Common myeloid progenitor, CD34-positive (primary cell): ENCODE results near the gene OSCP1.

Source experiments
- CTCF ChIA-PET: fragments of 350-600 bp; sonication (Branson Sonifier 250); formaldehyde crosslinking; loops from one replicate; lab custom pipeline; 2021; ENCODE audit warnings: antibody characterized with exemption; lab: Charles Lee
- POLR2A ChIA-PET: fragments of 350-600 bp; sonication (Branson Sonifier 250); formaldehyde crosslinking; loops from one replicate; lab custom pipeline; 2021; ENCODE audit warnings: antibody characterized with exemption; lab: Charles Lee
- DNase-seq, 3 donors: peaks; one replicate each; pipeline versions ENCODE4 v3.0.0 to v3.0.0-alpha.2; 2013
- H3K27ac ChIP-seq, 2 experiments: 1 replicate in 1 of 2; 2 replicates in 1 of 2; pipeline ENCODE4 v1.7.0; 2013; ENCODE audit warnings: inconsistent platforms in 2 of 2, low read length in 2 of 2, mild to moderate bottlenecking in 2 of 2, low read depth in 1 of 2, moderate library complexity in 1 of 2; ENCODE audit not compliant: severe bottlenecking in 2 of 2, insufficient read depth in 1 of 2, poor library complexity in 1 of 2
- H3K27me3 ChIP-seq, 5 experiments: replicated peaks in 2 of 5; 1 replicate in 3 of 5; 2 replicates in 2 of 5; pipeline versions ENCODE4 v1.6.1 to v1.7.0; 2013; ENCODE audit warnings: low read length in 4 of 5, mild to moderate bottlenecking in 2 of 5, moderate library complexity in 2 of 5, inconsistent platforms in 1 of 5; ENCODE audit not compliant: insufficient read depth in 5 of 5, control insufficient read depth in 4 of 5
- H3K36me3 ChIP-seq, 4 experiments: 1 replicate in 2 of 4; 2 replicates in 2 of 4; pipeline versions ENCODE4 v1.6.1 to v1.7.0; 2013; ENCODE audit warnings: low read length in 3 of 4, control low read depth in 1 of 4, mild to moderate bottlenecking in 1 of 4; ENCODE audit not compliant: control insufficient read depth in 4 of 4, insufficient read depth in 4 of 4
- H3K4me1 ChIP-seq, 4 experiments: 1 replicate in 3 of 4; 2 replicates in 1 of 4; pipeline versions ENCODE4 v1.6.1 to v1.7.1; 2013; ENCODE audit warnings: low read length in 3 of 4, mild to moderate bottlenecking in 3 of 4, control low read depth in 1 of 4, inconsistent platforms in 1 of 4, moderate library complexity in 1 of 4; ENCODE audit not compliant: control insufficient read depth in 4 of 4, insufficient read depth in 4 of 4; ENCODE audit errors: control extremely low read depth in 1 of 4
- H3K4me3 ChIP-seq, 7 experiments: 1 replicate in 4 of 7; 2 replicates in 3 of 7; pipeline versions ENCODE4 v1.5.1 to v1.7.0; 2013; ENCODE audit warnings: mild to moderate bottlenecking in 7 of 7, low read length in 6 of 7, moderate library complexity in 6 of 7, inconsistent platforms in 2 of 7, low read depth in 2 of 7, control low read depth in 1 of 7; ENCODE audit not compliant: insufficient read depth in 4 of 7, control insufficient read depth in 1 of 7; ENCODE audit errors: extremely low read depth in 1 of 7
- H3K9me3 ChIP-seq, 5 experiments: 1 replicate in 4 of 5; 2 replicates in 1 of 5; pipeline versions ENCODE4 v1.6.1 to v1.7.1; 2013; ENCODE audit warnings: low read length in 4 of 5, mild to moderate bottlenecking in 2 of 5, inconsistent platforms in 1 of 5, low read depth in 1 of 5, moderate library complexity in 1 of 5; ENCODE audit not compliant: control insufficient read depth in 4 of 5, insufficient read depth in 2 of 5; ENCODE audit errors: control extremely low read depth in 1 of 5
- WGBS: methylation state at CpG from one replicate; pipeline ENCODE4 v1.1.5; 2013; ENCODE audit not compliant: insufficient coverage; 5-methylcytosine and 5-hydroxymethylcytosine counted together

Gene OSCP1

GRCh38 chr1:36467027-36467410 is 16.8 kb upstream of the OSCP1 start:
- H3K4me1 ChIP-seq = peaks cover 9 to 29% (median 16%) of the 10 kb centered on the region in 4 experiments
- CTCF ChIA-PET = interaction anchor here (1.2 kb wide), 1 partner anchor 20 kb away, joined by 6 read pairs; no protein-coding TSS in a partner anchor
- no peak overlapping the region for H3K4me3 ChIP-seq
- peaks cover 0 to 45% (median 35%) of the 10 kb centered on the region in 4 experiments for H3K36me3 ChIP-seq
- POLR2A ChIA-PET = interaction anchor here (0.6 kb wide), 1 partner anchor 674 kb away, joined by 4 read pairs; no protein-coding TSS in a partner anchor
- H3K27ac ChIP-seq = no peak overlapping the region
- no peaks in the 10 kb centered on the region for H3K9me3 ChIP-seq
- no peaks in the 10 kb centered on the region for H3K27me3 ChIP-seq
- no peak for DNase-seq
- 96% methylated on average over 3 of the region's 4 CpGs for WGBS

GRCh38 chr1:36466370-36467026 is 16.2 kb upstream of the OSCP1 start:
- POLR2A ChIA-PET = no interaction called here
- WGBS = 98% methylated on average over 12 of the region's 12 CpGs
- Histone ChIP-seq H3K9me3 (no peaks in the 10 kb centered on the region), H3K27me3 (no peaks in the 10 kb centered on the region), H3K4me1 (peaks cover 9 to 29% (median 16%) of the 10 kb centered on the region in 4 experiments), H3K27ac (no peak overlapping the region), H3K36me3 (peaks cover 0 to 49% (median 33%) of the 10 kb centered on the region in 4 experiments), H3K4me3 (no peak overlapping the region)
- DNase-seq = no peak
- CTCF ChIA-PET = interaction anchor here (1.2 kb wide), 1 partner anchor 19 kb away, joined by 6 read pairs; no protein-coding TSS in a partner anchor

DNA sequence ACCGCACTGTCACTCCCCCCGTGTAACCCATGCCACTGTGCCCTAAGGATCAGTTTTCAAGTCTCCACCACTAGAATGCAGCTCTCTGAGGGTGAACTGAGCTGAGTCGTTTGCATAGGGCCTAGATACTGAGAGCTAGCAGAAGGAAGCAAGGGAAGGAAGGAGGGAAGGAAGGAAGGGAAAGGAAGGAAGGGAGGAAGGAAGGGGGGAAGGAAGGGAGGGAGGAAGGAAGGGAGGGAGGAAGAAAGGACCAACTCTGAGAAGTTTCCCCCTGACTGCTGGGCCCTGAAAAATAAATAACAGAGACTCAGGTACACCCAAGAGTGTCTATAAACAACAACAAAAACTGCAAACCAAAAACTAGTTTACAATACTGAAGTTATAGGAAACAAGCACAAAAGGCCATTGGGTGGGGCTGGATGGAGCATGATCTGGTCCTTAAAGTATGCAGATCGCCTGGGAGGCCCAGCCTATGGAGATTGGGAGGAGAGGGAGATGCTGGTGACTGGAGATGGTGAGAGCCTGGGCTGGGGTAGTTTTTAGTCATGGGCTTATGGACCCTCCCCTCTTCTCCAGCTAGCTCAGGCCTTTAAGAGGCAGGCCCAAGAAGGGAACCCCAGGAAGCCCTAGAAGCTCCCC is 15.6 kb upstream of the OSCP1 start:
- H3K4me3 ChIP-seq = no peak overlapping the region
- no peak for DNase-seq
- H3K27me3 ChIP-seq = no peaks in the 10 kb centered on the region
- H3K36me3 ChIP-seq = peaks cover 1 to 52% (median 35%) of the 10 kb centered on the region in 4 experiments
- no peaks in the 10 kb centered on the region for H3K9me3 ChIP-seq
- H3K27ac ChIP-seq = no peak overlapping the region
- WGBS = 100% methylated on average over 2 of the region's 4 CpGs
- POLR2A ChIA-PET = no interaction called here
- peaks cover 9 to 29% (median 16%) of the 10 kb centered on the region in 4 experiments for H3K4me1 ChIP-seq
- CTCF ChIA-PET = no interaction called here

DNA sequence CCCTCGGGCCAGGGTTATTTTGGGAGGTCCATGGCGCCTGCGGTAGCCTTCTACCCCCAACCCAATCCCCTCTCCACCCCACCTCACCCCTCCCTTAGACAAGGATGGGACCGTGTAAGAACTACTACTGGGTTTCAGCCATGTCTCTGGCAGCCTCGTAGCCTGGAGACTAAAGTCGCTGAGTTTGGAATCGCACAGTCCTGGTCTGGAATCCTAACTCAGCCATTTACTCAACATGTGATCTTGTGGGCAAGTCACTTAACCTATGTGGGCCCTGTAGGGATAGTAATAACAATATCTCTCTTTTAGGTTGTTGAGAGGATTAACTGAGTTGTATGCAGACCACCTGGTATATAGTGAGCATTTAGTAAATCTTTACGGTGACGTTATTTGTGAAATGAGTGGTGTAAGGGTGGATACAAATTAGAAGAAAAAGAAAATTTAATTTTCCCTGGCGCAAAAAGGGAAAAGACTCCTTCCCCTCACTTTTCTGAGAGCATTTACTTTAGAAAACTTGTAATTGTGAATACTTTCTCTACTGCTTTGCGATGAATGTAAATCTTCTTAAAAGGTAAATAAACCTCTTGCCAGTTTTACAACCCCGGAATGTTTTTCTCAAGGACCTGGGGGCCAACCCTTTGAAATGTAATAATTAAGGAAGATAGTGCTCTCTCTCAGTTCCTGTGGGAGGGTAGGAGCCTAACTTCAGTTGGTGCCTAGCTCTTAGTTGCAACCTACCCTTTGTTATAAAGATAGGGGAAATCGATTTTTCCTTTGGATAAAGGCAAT is 14.5 kb upstream of the OSCP1 start:
- POLR2A ChIA-PET = interaction anchor here (0.8 to 1.0 kb wide), 2 partner anchors 28 to 747 kb away, joined by 3 read pairs; no protein-coding TSS in a partner anchor
- H3K4me1 ChIP-seq = peaks cover 9 to 30% (median 16%) of the 10 kb centered on the region in 4 experiments
- DNase-seq = no peak
- no peaks in the 10 kb centered on the region for H3K27me3 ChIP-seq
- CTCF ChIA-PET = interaction anchor here (0.6 to 1.5 kb wide), 4 partner anchors 18 to 893 kb away, joined by 3 to 4 read pairs (median 4); partner anchors contain the start of gene CSF3R
- WGBS = 38% methylated on average over 7 of the region's 13 CpGs
- peak overlapping the region; percentile 84 to 93 for H3K27ac ChIP-seq
- no peaks in the 10 kb centered on the region for H3K9me3 ChIP-seq
- H3K36me3 ChIP-seq = peaks cover 3 to 59% (median 36%) of the 10 kb centered on the region in 4 experiments
- H3K4me3 ChIP-seq = peak overlapping the region; percentile 5 to 99 (median 94)

GRCh38 chr1:36463803-36464604 is 13.8 kb upstream of the OSCP1 start, which contains the start of gene MRPS15:
Gene MRPS15, minus strand, starts transcription at chr1:36464384. Its CDS starts 109 bp downstream, at chr1:36464275.
- DNase-seq = peak; percentile 94 to 98 (median 97)
- under 1% methylated on average over 62 of the region's 65 CpGs for WGBS
- Histone ChIP-seq H3K27ac (peak within 1 kb of the TSS; percentile 84 to 93), H3K4me3 (peak within 1 kb of the TSS; percentile 89 to 99 (median 94)), H3K27me3 (no peaks in the 10 kb centered on the region), H3K9me3 (no peaks in the 10 kb centered on the region), H3K36me3 (peaks cover 3 to 59% (median 29%) of the 10 kb centered on the region in 4 experiments), H3K4me1 (peaks cover 11 to 38% (median 23%) of the 10 kb centered on the region in 4 experiments)
- CTCF ChIA-PET = interaction anchor here (0.6 to 1.5 kb wide), 4 partner anchors 18 to 892 kb away, joined by 3 to 4 read pairs (median 4); partner anchors contain the start of gene CSF3R
- POLR2A ChIA-PET = interaction anchor here (0.6 to 1.0 kb wide), 3 partner anchors 29 to 746 kb away, joined by 3 read pairs; no protein-coding TSS in a partner anchor

- DNase-seq = no peak
- ChIA-PET POLR2A (no interaction called here), CTCF (interaction anchor here (1.4 kb wide), 1 partner anchor 121 kb away, joined by 3 read pairs; no protein-coding TSS in a partner anchor)
- no peaks in the 10 kb centered on the region for H3K27me3 ChIP-seq
- no peaks in the 10 kb centered on the region for H3K9me3 ChIP-seq
- H3K27ac ChIP-seq = peak overlapping the region; percentile 84 to 93
- H3K4me1 ChIP-seq = peaks cover 17 to 43% (median 29%) of the 10 kb centered on the region in 4 experiments
- H3K4me3 ChIP-seq = peak overlapping the region; percentile 89 to 99 (median 94)
- 37% methylated on average over 6 of the region's 6 CpGs for WGBS
- H3K36me3 ChIP-seq = peaks cover 3 to 55% (median 23%) of the 10 kb centered on the region in 4 experiments
These were observed 13.2 kb upstream of the OSCP1 start for GRCh38 chr1:36463463-36463802.
